H1 (cell line): Measurements from ENCODE around the gene ZBTB7A. TPM values are rescaled to one million over a fixed set of nuclear protein-coding genes. Genes with fewer than 3 reads are reported as not detected.

Experiments
- polyA plus RNA-seq, 7 experiments: library from polyadenylated mRNA; depleted of rRNA in 3 of 7; stranded (reverse) in 5 of 7; unstranded in 2 of 7; fragments of >200 nt in 5 of 7; fragments of 200-250 nt in 2 of 7; gene quantifications; 1 replicate in 5 of 7; 2 replicates in 1 of 7; 4 replicates in 1 of 7; pipeline versions ENCODE4 v1.2.1 to v1.2.3, GENCODE V29; 2011 to 2013; ENCODE audit warnings: missing spikeins in 2 of 7, mixed read lengths in 2 of 7
- total RNA-seq: library from RNA; stranded (reverse); fragmentation: NEBNext Ultra II Directional; extraction: Animal tissue kit (Norgen Biotek cat#: 25700); gene quantifications from 2 replicates; pipeline ENCODE4 v1.2.1, GENCODE V29; 2021
- TF ChIP-seq, protein P1 (sequence below), 3 experiments: IDR thresholded peaks; 1 replicate in 2 of 3; 2 replicates in 1 of 3; pipeline versions ENCODE4 v1.5.1 to v1.6.1; 2011; ENCODE audit warnings: low read length in 3 of 3, mild to moderate bottlenecking in 3 of 3, inconsistent platforms in 2 of 3, low read depth in 1 of 3, moderate library complexity in 1 of 3; ENCODE audit not compliant: insufficient read depth in 1 of 3; ENCODE audit errors: control extremely low read depth in 1 of 3

ZBTB7A gene
- total and polyA plus RNA-seq, 2 of the 8 experiments (the other 6 are each of a cell fraction or from before 2014, with no cell fraction given): 5.6 to 17.8 TPM

DNA sequence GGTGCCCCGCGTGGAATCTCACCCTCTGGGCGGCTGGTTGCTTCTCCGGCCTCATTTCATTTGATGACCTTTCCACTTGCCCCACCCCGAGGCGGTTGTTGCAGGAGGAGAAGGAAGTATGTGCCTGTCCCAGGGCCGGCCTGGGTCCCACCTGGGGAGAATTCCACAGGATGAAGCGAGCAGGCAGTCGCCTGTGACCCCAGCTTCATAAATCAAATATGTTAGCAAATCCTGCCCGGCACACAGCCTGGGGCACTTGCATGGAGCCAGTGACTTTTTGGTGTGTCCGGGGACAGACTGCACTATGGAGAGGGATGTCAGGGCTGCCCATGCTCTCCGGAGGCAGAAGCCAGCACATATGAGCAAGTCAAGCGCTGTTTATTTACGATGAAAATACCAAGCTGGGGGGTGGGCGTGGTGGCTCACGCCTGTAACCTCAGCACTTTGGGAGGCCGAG is 19.7 kb upstream of the ZBTB7A start (continued):
- TF ChIP-seq, protein P1, sequence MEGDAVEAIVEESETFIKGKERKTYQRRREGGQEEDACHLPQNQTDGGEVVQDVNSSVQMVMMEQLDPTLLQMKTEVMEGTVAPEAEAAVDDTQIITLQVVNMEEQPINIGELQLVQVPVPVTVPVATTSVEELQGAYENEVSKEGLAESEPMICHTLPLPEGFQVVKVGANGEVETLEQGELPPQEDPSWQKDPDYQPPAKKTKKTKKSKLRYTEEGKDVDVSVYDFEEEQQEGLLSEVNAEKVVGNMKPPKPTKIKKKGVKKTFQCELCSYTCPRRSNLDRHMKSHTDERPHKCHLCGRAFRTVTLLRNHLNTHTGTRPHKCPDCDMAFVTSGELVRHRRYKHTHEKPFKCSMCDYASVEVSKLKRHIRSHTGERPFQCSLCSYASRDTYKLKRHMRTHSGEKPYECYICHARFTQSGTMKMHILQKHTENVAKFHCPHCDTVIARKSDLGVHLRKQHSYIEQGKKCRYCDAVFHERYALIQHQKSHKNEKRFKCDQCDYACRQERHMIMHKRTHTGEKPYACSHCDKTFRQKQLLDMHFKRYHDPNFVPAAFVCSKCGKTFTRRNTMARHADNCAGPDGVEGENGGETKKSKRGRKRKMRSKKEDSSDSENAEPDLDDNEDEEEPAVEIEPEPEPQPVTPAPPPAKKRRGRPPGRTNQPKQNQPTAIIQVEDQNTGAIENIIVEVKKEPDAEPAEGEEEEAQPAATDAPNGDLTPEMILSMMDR (IDR thresholded peaks at IDR 0.05; ENCODE audit: control extremely low read depth in 1 of 3, insufficient read depth in 1 of 3, low read depth in 1 of 3, low read length in 3 of 3): no peak
